ENCODE measurements around the gene PIAS1. TPM values are rescaled to one million over a fixed set of nuclear protein-coding genes. Genes with fewer than 3 reads are reported as not detected.
"Not testable (repeated sequence)": the region's sequence is repeated elsewhere in the genome, so short reads cannot be mapped to it uniquely, and the experiment has no call there.

The PIAS1 gene
- total RNA-seq, 2 donors from 2014 or later, result 76.7 to 81.9 TPM

- ATAC-seq; H3K4me1 Mint-ChIP-seq; H3K4me3 Mint-ChIP-seq; H3K27ac Mint-ChIP-seq; H3K27me3 Mint-ChIP-seq; H3K36me3 Mint-ChIP-seq (ENCODE audit: low read depth); DNase-seq; H3K9me3 ChIP-seq (ENCODE audit: control insufficient read depth, low read length, poor library complexity, severe bottlenecking): not testable (repeated sequence)
Observed at GRCh38 chr15:68221530-68222431, 167.7 kb downstream of the PIAS1 start.

DNA sequence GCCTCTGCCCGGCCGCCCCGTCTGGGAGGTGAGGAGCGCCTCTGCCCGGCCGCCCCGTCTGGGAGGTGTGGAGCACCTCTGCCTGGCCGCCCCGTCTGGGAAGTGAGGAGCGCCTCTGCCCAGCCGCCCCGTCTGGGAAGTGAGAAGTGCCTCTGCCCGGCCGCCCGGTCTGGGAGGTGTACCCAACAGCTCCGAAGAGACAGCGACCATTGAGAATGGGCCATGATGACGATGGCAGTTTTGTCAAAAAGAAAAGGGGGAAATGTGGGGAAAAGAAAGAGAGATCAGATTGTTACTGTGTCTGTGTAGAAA is 168.3 kb downstream of the PIAS1 start:
- ATAC-seq; H3K9me3 ChIP-seq (ENCODE audit: control insufficient read depth, low read length, poor library complexity, severe bottlenecking): not testable (repeated sequence)

GRCh38 chr15:68223171-68223570 is 169.1 kb downstream of the PIAS1 start:
- Mint-ChIP-seq H3K4me3 (no peak overlapping the region), H3K4me1 (peaks cover 14% of the 10 kb centered on the region), H3K27ac (no peak overlapping the region), H3K36me3 (ENCODE audit: low read depth) (no peaks in the 10 kb centered on the region), H3K27me3 (no peaks in the 10 kb centered on the region)
- no peak for DNase-seq
- ATAC-seq, result no peak
- no peaks in the 10 kb centered on the region for H3K9me3 ChIP-seq (ENCODE audit: control insufficient read depth, low read length, poor library complexity, severe bottlenecking)

More for the DNA sequence above, 168.3 kb downstream of the PIAS1 start:
- H3K4me1 Mint-ChIP-seq; DNase-seq; H3K27me3 Mint-ChIP-seq; H3K36me3 Mint-ChIP-seq (ENCODE audit: low read depth); H3K27ac Mint-ChIP-seq; H3K4me3 Mint-ChIP-seq: not testable (repeated sequence)

DNA sequence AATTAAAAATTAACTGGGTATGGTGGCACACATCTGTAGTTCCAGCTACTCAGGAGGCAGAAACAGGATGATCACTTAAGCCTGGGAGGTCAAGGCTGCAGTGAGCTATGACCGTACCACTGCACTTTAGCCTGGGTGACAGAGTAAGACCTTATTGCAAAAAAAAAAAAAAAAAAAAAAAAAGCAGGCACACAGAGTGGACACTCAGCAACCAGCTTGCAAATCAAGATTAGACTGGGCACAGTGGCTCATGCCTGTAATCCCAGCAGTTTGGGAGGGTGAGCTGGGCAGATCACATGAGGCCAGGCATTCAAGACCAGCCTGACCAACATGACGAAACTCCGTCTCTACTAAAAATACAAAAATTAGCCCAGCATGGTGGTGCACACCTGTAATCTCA is 170.0 kb downstream of the PIAS1 start:
- Mint-ChIP-seq H3K4me1 (peaks cover 22% of the 10 kb centered on the region), H3K27me3 (no peaks in the 10 kb centered on the region), H3K27ac (no peak overlapping the region), H3K4me3 (no peak overlapping the region), H3K36me3 (ENCODE audit: low read depth) (no peaks in the 10 kb centered on the region)
- no peak for ATAC-seq
- no peak for DNase-seq
- H3K9me3 ChIP-seq (ENCODE audit: control insufficient read depth, low read length, poor library complexity, severe bottlenecking), result no peaks in the 10 kb centered on the region

DNA sequence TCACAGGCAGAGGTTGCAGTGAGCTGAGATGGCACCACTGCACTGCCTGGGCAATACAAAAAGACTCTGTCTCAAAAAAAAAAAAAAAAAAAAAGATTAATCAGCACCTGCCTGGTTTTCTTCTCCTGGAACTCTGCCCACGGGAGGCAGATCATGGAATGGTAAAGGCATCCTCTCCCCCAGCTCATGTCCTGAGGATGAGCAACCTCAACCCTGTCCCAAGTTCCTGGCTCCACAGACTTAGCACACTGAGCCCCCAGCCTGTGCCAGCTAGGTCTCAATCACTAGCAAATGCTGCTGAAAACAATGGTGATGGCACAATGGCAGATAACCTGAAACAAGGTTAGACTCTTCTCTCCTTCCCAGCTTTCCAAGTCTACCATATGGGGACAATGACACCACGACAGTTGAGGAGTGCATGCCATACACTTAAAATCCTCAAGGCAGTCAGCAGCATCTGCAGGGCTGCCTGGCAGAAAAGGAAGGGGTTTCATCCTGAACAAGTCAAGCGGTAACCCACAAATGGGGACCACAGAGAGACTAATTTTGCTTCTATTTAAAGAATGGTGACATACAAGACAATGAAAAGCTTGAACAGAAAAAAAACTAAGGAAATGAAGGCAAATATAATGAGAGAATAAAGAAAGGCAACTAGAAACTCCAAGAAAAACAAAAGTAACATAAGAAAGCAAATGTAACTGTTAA is 170.6 kb downstream of the PIAS1 start:
- H3K4me3 Mint-ChIP-seq, result no peak overlapping the region
- DNase-seq (no peak), ATAC-seq (no peak)
- H3K27me3 Mint-ChIP-seq, result no peaks in the 10 kb centered on the region
- no peaks in the 10 kb centered on the region for H3K9me3 ChIP-seq (ENCODE audit: control insufficient read depth, low read length, poor library complexity, severe bottlenecking)
- H3K4me1 Mint-ChIP-seq, result peaks cover 22% of the 10 kb centered on the region
- H3K36me3 Mint-ChIP-seq (ENCODE audit: low read depth), result no peaks in the 10 kb centered on the region
- no peak overlapping the region for H3K27ac Mint-ChIP-seq

DNA sequence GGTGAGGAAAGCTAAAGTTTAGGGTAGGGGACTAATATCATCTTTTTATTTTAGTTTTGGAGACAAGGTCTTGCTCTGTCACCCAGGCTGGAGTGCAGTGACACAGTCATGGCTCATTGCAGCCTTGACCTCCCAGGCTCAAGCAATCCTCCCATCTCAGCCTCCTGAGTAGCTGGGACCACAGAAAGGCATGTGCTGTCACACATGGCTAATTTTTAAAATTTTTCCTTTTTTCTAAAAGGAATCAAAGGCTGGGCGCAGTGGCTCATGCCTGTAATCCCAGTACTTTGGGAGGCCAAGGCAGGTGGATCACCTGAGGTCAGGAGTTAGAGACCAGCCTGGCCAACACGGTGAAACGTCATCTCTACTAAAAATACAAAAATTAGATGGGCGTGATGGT is 171.3 kb downstream of the PIAS1 start:
- ATAC-seq; H3K36me3 Mint-ChIP-seq (ENCODE audit: low read depth); H3K9me3 ChIP-seq (ENCODE audit: control insufficient read depth, low read length, poor library complexity, severe bottlenecking); H3K4me3 Mint-ChIP-seq; DNase-seq; H3K27me3 Mint-ChIP-seq; H3K27ac Mint-ChIP-seq: not testable (repeated sequence)
- H3K4me1 Mint-ChIP-seq, result peaks cover 26% of the 10 kb centered on the region

GRCh38 chr15:68227643-68228142 is 173.6 kb downstream of the PIAS1 start:
- Mint-ChIP-seq H3K36me3 (ENCODE audit: low read depth) (no peaks in the 10 kb centered on the region), H3K4me3 (peak overlapping the region; percentile 98), H3K27me3 (peaks cover 4% of the 10 kb centered on the region), H3K27ac (no peak overlapping the region), H3K4me1 (peaks cover 26% of the 10 kb centered on the region)
- ATAC-seq (no peak), DNase-seq (no peak)
- no peaks in the 10 kb centered on the region for H3K9me3 ChIP-seq (ENCODE audit: control insufficient read depth, low read length, poor library complexity, severe bottlenecking)

DNA sequence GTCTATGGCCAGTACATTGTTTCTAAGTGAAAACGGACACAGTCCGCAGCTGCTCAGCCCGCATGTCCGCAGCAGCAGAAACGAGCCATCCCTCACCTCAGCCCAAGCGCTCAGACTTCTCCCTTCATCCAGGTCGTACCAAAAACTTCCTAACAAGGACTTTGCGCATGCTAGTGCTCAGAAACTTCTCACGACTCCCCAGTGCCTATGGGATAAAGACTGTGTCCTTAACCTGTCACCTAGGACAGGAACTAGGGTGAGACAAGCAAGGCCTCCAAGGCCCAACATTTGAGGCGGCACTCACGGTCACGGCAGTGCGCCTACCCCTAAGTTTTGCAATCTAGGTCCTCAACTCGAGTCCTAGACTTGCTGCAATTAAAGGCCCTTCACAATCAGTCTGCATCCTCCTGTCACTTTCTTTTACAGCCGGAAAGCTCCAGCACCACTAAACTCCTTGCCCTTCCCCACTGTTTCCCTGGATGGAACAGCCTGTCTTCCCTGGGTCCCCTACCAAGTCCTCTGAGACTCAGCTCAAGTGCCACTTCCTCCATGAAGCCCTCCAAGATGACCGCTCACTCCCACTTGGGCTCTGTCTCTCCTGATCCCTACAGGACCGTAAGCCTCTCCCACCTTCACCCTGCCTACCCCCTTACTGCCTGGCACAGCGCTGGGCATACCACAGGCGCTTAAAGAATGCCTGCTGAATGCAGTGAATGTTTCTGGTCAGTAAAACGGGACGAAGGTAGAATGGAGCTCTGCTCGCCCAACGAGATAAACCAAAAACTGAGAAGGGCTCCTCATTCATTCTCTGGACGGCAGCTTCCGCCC is 174.2 kb downstream of the PIAS1 start:
- Mint-ChIP-seq H3K36me3 (ENCODE audit: low read depth) (no peaks in the 10 kb centered on the region), H3K27me3 (peaks cover 4% of the 10 kb centered on the region), H3K4me1 (peaks cover 24% of the 10 kb centered on the region), H3K4me3 (peak overlapping the region; percentile 98), H3K27ac (peak overlapping the region; percentile 88)
- H3K9me3 ChIP-seq (ENCODE audit: control insufficient read depth, low read length, poor library complexity, severe bottlenecking), result no peaks in the 10 kb centered on the region
- no peak for DNase-seq
- ATAC-seq, result no peak

GRCh38 chr15:68228971-68229385 is 174.9 kb downstream of the PIAS1 start:
- Mint-ChIP-seq H3K36me3 (ENCODE audit: low read depth) (no peaks in the 10 kb centered on the region), H3K4me3 (peak overlapping the region; percentile 98), H3K4me1 (peaks cover 24% of the 10 kb centered on the region), H3K27ac (peak overlapping the region; percentile 88), H3K27me3 (peaks cover 4% of the 10 kb centered on the region)
- ATAC-seq (no peak), DNase-seq (no peak)
- H3K9me3 ChIP-seq (ENCODE audit: control insufficient read depth, low read length, poor library complexity, severe bottlenecking), result no peaks in the 10 kb centered on the region

- ATAC-seq (peak; percentile 87), DNase-seq (peak; percentile 64 to 83 (median 73))
- Mint-ChIP-seq H3K27me3 (peaks cover 10% of the 10 kb centered on the region), H3K36me3 (ENCODE audit: low read depth) (no peaks in the 10 kb centered on the region), H3K4me3 (peak within 1 kb of the TSS; percentile 98), H3K27ac (peak within 1 kb of the TSS; percentile 95), H3K4me1 (peaks cover 24% of the 10 kb centered on the region)
- no peaks in the 10 kb centered on the region for H3K9me3 ChIP-seq (ENCODE audit: control insufficient read depth, low read length, poor library complexity, severe bottlenecking)
Observed at GRCh38 chr15:68229386-68230156, 175.5 kb downstream of the PIAS1 start, which contains the start of gene CLN6. CLN6 (minus strand) TSS chr15:68229728; CDS start chr15:68229584, 144 bp downstream.

- Mint-ChIP-seq H3K4me1 (peaks cover 19% of the 10 kb centered on the region), H3K36me3 (ENCODE audit: low read depth) (no peaks in the 10 kb centered on the region), H3K27me3 (peaks cover 11% of the 10 kb centered on the region), H3K4me3 (peak overlapping the region; percentile 98), H3K27ac (peak overlapping the region; percentile 95)
- no peaks in the 10 kb centered on the region for H3K9me3 ChIP-seq (ENCODE audit: control insufficient read depth, low read length, poor library complexity, severe bottlenecking)
- DNase-seq (no peak), ATAC-seq (no peak)
Observed at GRCh38 chr15:68230157-68231100, 176.3 kb downstream of the PIAS1 start.

Data from T-helper 17 cell (primary cell).